GM18505 (cell line): ENCODE results near the gene MAPRE2.

Experiments used
- ATAC-seq: cut with Tn5 transposase; IDR thresholded peaks from one replicate; pipeline ENCODE4 v1.9.1; 2021; ENCODE audit not compliant: unreplicated experiment
- POLR2A ChIP-seq: IDR thresholded peaks from 4 replicates; pipeline ENCODE4 v1.6.1; 2011; ENCODE audit warnings: borderline replicate concordance; ENCODE audit not compliant: insufficient read depth, insufficient read length; ENCODE audit errors: extremely low read depth

MAPRE2 gene

DNA sequence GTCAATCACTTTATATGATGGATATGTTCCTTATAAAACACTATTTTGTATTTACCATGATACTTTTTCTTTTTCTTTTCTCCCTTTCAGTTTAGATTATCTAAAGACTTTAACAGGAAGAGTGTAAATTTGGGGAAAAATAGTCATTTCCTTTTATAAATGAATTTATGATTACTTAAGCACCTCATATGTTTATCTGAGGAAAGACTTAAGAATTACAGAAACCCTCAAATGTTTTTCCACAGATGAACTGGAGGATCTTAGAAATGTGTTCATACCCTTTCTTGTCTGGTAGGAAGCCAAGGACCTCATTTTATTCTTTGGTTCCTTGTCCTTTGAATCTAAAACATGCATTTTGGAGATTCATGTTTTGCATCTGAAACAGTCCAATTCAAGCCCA is 36.7 kb downstream of the MAPRE2 start:
- ATAC-seq, result no peak
- no peak for TF ChIP-seq POLR2A

DNA sequence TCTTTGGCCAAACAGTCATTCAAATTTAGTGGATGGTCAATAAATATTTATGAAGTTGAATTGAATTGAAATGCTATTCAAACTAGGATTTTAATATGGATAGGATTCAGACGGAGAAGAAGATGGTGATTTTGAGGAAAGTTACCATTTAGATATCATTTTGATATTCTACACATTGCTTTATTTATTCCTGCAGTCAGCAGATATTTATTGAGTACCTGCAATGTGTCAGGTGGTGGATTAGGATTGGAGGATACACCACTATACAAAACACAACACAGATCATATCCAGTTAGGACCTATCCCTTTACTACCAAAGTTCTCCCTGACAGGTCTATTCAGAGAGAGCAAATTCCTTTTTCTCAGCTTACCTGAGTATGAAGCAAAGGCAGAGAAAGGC is 38.8 kb downstream of the MAPRE2 start:
- TF ChIP-seq POLR2A, result no peak
- no peak for ATAC-seq

DNA sequence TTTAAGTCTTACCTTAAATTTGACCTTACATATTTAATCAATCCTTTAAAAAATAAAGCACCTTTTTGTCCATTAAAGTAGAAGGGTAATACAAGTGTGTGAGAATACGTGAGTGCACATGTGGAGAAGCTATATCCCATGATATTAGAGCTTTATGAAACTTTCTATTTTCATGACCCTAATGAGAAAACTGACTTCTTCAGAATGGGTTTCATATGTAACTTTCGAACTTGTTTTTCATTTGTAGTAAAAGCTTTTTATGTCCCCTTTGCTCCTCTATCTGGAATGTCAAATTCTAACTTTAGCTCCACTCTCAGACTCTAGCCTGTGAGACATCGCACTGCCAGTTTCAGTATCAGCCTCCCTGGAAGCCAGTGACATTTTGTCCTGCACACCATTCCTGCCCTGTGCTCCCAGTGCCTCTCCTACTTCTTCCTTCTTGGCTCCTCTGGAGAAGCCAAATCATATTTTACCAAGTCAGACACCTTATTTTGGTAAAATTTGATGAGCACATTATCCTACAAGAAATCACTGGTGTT is 42.0 kb downstream of the MAPRE2 start:
- ATAC-seq, result no peak

DNA sequence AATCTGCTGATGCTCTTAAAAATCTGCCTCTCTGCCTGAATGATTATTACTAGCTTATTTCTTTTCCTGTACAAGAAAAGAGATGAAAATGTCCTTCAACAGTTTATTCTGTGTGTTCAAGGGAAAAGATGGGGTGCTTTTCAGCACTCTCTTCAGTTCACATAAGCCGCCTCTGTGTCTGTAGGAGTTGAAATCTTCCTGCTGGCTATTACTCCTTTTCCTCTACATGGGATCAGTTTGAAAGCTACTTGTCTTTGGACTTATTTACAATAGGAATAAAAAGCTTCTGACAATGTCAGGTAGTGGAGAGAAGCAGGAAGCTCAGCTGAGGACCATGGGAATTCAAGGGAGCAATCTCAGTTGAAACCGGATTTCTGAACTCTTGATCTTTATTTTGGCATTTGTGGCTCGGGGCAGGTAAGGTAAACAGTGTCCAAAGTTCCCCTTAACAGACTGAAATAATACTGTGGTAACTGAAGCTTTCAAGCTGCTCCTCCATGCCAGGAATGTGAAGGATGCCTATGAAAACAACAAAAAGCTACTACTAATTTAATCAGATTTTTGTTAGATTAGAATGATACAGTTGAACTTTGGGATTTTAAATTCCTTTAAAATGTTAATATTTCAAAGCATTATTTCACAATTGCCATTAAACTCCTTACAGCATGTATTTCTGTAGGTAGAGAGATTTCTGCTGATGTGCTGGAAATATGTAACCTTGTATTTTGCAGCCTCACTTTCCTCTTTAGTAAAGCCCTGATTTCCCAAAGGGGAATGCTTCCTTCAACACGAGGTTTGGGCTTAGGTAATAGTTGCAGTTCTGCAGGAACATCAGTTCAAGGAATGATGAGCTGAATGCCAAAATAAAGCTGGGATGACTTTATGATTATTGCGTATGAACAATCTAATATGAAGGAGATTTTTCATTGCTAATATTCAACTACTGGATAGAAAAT is 43.6 kb downstream of the MAPRE2 start:
- ATAC-seq, result no peak
- TF ChIP-seq POLR2A, result no peak

More for the DNA sequence above, 42.0 kb downstream of the MAPRE2 start:
- no peak for TF ChIP-seq POLR2A

DNA sequence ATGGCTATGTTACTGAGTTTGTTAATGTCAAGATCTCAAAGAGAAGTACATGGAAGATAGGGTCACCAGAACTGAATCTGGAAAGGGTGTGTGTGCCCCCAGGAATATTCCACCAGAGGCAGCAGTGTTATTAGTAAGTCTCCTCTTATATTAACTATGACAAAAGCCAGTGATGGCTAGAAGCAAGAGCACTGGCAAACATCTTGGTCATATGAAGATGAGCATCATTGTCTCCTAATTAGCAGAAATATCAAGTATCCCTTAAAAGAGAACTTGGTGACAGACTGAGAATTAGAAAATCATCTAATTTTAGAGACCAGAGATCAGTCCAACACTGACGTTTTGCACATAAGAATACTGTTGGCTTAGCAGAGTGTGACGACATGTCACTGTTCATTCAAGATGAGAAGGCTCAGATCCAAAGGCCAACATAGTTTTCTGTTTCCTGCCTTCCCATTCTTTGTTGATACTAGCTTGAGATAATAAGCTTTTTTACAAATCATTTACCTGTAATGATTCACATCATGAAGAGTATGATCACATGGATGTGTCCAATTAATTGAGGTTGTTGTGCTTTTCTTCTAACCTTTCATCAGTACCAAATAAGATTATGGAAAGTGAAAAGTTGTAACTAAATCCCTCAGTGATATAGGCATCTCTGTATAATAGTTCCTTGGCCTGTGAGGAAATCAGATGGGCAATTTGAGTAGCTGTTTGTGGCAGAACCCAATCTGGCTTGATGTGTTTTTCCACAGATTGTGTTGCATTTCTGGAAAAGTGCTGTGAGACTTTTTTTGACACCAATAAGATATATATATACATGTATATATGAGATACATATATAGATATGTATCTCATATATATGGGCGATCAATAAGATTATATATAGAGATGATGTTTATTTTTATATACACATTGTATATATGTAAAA is 44.5 kb downstream of the MAPRE2 start:
- no peak for ATAC-seq
- no peak for TF ChIP-seq POLR2A

DNA sequence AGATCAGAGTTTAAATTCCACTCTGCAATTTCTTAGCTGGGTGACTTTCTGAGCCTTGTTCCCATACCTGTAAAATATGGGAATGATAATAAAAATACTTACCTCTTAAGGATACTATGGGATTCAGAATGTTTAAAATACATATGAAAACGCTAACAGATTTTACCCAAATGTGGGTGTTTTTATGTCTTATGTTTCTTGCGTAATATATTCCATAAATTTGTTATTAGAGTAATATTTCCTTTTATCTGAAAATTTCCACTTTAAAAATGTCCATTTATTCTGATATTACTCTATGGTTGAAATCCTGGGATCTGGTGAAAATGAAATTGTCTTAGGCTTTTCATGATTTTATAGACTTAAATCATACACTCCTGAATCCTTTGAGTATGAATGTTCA is 45.5 kb downstream of the MAPRE2 start:
- ATAC-seq, result no peak
- no peak for TF ChIP-seq POLR2A

DNA sequence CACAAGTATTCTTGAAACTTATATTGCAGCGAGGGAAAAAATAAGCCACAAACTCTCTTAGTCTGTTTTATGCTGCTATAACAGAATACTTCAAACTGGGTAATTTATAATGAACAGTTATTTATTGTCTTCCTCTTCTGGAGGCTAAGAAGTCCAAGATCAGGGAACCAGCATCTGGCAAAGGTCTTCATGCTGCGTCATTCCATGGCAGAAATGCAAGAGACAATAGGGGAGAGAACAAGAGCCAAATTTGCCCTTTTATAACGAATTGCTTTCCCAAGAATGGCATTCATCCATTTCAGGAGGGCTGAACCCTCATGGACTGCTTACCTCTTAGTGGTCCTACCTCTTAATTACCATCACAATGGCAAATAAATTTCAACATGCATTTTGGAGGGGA is 46.5 kb downstream of the MAPRE2 start:
- TF ChIP-seq POLR2A, result no peak
- ATAC-seq, result no peak

DNA sequence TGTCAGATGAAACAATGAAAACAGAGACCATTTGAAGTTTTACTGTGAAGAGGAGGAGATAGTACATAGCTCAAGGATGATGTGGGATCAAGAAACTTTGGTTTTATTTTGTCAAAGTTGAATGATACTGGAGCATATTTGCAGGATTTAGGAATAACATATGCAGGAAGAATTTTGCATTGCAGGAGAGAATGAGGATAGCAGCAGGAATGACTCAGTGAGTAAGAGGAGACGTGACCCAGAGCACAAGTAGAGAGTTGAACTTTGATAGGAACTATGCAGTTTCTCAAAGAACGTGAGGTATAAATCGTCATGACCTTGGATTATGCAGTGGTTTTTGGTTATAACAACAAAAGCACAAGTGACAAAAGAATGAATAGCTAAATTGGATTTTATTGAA is 47.7 kb downstream of the MAPRE2 start:
- ATAC-seq, result no peak
- TF ChIP-seq POLR2A, result no peak

DNA sequence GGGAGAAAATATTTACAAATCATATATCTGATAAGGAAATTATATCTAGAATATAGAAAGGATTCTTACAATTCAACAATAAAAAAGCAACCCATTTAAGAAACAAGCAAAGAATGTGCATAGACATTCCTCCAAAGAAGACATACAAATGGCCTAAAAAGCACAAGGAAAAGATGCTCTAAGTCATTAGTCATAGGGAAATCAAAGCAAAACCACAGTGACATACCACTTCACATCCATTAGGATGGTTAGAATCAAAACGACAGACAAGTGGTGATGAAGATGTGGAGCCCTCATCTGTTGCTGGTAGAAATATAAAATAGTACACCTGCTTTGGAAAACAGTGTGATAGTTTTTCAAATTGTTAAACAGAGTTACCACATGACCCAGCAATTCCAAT is 48.2 kb downstream of the MAPRE2 start:
- no peak for ATAC-seq
- no peak for TF ChIP-seq POLR2A

DNA sequence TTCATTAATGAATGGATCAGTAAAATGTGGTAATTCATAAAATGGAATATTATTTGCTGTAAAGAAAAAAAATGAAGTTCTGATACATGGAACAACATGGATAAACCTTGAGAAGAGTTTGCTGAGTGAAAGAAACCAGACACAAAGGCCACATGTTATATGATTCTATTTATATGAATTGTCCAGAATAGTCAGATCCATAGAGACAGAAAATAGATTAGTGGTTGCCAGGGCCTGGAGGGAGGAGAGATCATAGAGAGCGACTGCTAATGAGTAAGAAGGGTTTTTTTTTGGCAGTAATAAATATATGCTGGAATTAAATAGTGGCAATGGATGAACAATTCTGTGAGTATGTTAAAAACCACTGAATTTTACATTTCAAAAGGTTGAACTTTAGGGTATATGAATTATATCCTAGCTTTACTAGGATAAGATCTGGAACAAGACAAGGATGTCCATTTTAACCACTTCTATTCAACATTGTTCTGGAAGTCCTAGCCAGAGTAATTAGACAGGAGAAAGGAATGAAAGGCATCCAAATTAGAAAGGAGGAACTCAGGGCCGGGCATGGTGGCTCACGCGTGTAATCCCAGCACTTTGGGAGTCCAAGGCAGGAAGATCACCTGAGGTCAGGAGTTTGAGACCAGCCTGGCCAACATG is 48.8 kb downstream of the MAPRE2 start:
- no peak for ATAC-seq
- no peak for TF ChIP-seq POLR2A

DNA sequence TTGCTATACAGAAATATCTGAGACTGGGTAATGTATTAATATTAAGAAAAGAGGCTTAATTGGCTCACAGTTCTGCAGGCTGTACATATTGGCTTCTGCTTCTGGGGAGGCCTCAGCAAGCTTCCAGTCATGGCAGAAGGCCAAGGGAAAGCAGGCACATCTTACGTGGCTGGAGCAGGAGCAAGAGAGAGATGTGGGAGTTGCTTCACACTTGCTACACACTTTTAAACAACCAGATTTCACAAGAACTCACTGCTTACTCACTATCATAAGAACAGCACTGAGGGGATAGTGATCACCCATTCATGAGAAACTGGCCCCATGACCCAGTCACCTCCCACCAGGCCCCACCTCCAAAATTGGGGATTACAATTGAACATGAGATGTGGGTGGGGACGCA is 50.6 kb downstream of the MAPRE2 start:
- no peak for ATAC-seq
- no peak for TF ChIP-seq POLR2A

DNA sequence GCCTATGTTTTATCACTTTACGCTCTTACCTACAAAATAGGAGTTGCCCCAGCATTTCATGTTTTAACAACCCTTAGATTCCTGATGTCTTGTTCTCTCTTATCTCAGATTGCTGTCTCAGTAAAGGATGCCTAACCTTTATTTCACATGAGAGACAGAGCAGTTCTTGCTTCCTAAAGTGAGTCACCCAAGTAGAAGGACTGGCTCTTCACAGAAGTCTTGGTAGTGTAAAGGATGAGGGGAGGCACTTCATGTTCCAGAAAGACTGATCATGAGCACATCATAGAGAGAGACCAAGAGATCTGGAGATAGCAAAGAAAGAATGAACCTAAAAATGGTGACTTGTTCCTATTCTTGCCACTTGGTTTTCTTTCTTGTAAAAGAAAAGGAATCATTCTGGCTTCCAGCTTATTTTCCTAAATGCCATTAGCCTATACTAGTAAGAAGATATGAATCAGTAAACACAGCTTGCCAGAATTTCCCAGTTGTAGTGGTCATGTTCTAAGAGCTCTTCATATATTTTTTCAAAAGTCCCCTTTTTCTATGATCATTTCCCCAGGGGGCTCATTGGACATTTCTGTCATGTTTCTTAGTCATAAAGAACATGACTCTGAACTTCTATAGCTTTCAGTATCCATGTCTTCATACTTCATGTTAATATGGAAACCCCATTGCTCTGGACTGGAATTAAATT is 54.9 kb downstream of the MAPRE2 start:
- peak; percentile 78 for ATAC-seq
- TF ChIP-seq POLR2A, result no peak
